ENCODE results near the gene NRM. TPM values are rescaled to one million over a fixed set of nuclear protein-coding genes. Genes with fewer than 3 reads are reported as not detected.

The NRM gene
- total and polyA plus RNA-seq, 2 of the 13 experiments (the other 11 are each of a cell fraction or from before 2014, with no cell fraction given) = 12.5 to 16.0 TPM

DNA sequence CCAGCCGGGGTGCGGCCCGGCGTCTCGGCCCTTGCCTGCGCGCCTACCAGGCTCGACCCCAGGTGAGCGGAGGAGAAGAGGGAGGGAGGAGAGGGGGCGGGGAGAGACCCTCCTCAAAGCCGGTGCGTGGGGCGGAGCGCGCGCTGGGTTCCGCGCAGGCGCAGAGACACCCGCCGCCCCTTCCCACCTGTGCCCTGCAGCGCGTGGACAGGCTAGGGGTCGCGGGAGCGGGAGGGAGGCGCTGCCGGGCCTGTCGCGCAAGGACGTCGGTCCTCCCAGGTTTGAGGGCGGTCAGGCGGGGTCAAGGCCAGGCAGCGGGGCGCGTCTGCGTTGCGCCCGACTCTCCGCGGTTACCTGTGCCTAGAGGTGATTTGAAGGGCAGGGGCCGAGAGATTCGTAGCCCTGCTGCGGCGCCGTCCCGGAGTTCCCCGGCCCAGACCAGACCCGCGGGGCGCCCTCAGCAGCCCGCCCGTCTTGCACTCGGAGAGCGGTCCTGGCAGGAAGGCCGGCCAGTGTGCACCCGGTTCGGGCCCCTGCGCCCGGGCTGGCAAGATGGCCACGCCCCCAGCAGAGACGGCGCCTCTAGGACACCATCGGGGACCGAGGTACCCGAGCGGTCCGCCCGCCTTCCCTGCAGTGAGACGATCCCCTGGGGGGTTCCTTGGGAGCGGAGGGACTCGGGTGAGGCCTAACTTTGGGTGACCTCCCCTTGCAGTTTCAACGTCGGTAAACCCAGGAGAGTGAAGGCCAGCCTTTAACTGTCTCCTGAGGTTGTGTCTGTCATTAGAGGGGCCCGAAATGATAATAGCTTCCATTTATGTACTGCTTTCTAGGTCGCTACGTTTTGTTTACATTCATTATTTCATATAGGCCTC, 43.3 kb downstream of the NRM start (continued):
- TF ChIP-seq ZNF318 (CRISPR knock-in tag; IDR thresholded peaks at IDR 0.05) (peak; percentile 90), CENPX (CRISPR knock-in tag; IDR thresholded peaks at IDR 0.05) (no peak), PHB2 (IDR thresholded peaks at IDR 0.05; ENCODE audit: partially characterized antibody) (no peak), NR2F2 (IDR thresholded peaks at IDR 0.05; ENCODE audit: borderline replicate concordance, low read depth) (peak; percentile 70; the same call in 1 of the 2 replicates), SALL1 (CRISPR knock-in tag; IDR thresholded peaks at IDR 0.05) (peak; percentile 95), PCBP2 (optimal IDR thresholded peaks at IDR 0.05; ENCODE audit: low read depth, low read length, poor library complexity, severe bottlenecking) (peak; percentile 22), ZNF136 (CRISPR knock-in tag; IDR thresholded peaks at IDR 0.05; ENCODE audit: low read depth) (peak; percentile 98), ZNF142 (CRISPR knock-in tag; IDR thresholded peaks at IDR 0.05) (peak; percentile 77), RARA (CRISPR knock-in tag; IDR thresholded peaks at IDR 0.05) (peak; percentile 95), KMT2B (CRISPR knock-in tag; IDR thresholded peaks at IDR 0.05) (peak; percentile 67; the same call in 1 of the 2 replicates), SP2 (CRISPR knock-in tag; IDR thresholded peaks at IDR 0.05) (no peak)
- TF ChIP-seq, protein P1, sequence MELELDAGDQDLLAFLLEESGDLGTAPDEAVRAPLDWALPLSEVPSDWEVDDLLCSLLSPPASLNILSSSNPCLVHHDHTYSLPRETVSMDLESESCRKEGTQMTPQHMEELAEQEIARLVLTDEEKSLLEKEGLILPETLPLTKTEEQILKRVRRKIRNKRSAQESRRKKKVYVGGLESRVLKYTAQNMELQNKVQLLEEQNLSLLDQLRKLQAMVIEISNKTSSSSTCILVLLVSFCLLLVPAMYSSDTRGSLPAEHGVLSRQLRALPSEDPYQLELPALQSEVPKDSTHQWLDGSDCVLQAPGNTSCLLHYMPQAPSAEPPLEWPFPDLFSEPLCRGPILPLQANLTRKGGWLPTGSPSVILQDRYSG (CRISPR knock-in tag; IDR thresholded peaks at IDR 0.05) = peak; percentile 85; the same call in 1 of the 2 replicates

All from HepG2 (cell line).